Testis (tissue), 2 donors: ENCODE data around the gene CYTL1.

ENCODE experiments used
- POLR2A ChIP-seq: fragments of 450-650 bp; IDR thresholded peaks from one replicate; pipeline ENCODE4 v1.6.1; 2017; ENCODE audit warnings: antibody characterized with exemption, mild to moderate bottlenecking, moderate library complexity
- TF ChIP-seq, protein P1 (sequence below), 3 experiments: fragments of 450-650 bp in 2 of 3; fragments of 200-600 bp in 1 of 3; sonication (generic) in 1 of 3; IDR thresholded peaks; one replicate each; pipeline ENCODE4 v1.5.1; 2016 to 2019; ENCODE audit warnings: antibody characterized with exemption in 3 of 3, mild to moderate bottlenecking in 2 of 3, moderate library complexity in 1 of 3

DNA sequence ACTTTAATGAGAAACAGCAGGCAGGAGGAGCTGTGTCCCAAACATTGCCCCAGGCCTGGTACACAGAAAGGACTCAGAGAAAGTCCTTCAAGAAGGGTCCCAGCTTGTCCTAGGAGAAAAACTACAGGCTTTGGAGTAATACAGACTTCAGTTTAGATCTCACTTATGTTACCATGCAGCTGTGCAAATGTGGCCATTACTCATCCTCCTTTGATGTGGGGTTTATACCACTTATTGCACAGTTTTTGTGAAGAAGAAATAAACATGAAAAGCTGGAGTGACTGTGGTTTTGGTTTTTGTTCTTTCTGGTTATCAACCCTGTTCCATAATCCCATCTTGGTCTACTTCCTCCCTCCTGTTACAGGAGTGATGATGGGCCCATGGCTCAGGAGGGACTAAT lies 8.1 kb upstream of the CYTL1 start:
- TF ChIP-seq, protein P1, sequence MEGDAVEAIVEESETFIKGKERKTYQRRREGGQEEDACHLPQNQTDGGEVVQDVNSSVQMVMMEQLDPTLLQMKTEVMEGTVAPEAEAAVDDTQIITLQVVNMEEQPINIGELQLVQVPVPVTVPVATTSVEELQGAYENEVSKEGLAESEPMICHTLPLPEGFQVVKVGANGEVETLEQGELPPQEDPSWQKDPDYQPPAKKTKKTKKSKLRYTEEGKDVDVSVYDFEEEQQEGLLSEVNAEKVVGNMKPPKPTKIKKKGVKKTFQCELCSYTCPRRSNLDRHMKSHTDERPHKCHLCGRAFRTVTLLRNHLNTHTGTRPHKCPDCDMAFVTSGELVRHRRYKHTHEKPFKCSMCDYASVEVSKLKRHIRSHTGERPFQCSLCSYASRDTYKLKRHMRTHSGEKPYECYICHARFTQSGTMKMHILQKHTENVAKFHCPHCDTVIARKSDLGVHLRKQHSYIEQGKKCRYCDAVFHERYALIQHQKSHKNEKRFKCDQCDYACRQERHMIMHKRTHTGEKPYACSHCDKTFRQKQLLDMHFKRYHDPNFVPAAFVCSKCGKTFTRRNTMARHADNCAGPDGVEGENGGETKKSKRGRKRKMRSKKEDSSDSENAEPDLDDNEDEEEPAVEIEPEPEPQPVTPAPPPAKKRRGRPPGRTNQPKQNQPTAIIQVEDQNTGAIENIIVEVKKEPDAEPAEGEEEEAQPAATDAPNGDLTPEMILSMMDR (IDR thresholded peaks at IDR 0.05) = no peak
- TF ChIP-seq POLR2A = no peak
